ENCODE results near the gene MEGF6.

The MEGF6 gene

DNA sequence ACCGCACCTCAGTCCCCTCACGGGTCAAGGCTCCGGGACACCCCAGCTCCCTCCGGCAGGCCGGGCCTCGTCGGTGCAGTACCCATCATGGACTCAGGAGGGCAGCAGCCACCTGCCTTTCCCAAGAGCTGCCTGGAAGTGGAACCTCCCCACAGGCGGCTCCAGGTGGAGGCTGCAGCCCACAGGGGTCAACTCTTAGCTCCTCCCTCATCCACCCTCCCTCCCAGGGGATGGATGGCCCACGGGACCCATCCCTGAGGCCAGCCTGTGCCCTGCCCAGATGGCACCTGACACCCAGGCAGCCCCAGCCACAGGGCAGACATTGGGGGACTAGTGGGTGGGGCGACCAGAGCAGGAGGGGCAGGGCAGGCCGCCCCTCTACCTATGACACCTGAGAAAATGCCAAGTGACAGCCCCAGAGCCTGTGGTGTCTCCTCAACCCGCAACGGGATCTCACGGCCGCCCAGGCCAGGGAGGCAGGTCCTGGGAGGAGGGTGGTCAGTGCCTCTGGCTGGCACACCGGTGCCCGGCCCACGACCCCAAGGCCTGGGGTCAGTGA is 158.0 kb downstream of the MEGF6 start:
- DNase-seq: peak in 45 of 56 donors; percentile 22 to 82 (median 59)

DNA sequence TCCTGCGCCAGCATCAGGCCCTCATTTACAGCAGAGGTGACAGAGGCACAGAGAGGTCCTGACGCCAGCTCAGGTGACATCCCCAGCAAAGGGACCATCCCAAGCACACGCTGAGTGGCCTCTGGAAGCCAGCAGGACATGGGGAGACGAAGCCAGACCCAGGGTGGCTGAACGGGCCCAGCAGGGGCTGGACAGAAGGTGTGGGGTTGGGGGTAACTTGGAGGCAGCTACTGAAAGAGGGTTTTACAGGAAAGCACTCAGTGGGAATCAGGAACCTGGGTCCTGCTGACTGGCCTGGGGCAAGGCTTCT is 158.5 kb downstream of the MEGF6 start:
- DNase-seq: no peak

DNA sequence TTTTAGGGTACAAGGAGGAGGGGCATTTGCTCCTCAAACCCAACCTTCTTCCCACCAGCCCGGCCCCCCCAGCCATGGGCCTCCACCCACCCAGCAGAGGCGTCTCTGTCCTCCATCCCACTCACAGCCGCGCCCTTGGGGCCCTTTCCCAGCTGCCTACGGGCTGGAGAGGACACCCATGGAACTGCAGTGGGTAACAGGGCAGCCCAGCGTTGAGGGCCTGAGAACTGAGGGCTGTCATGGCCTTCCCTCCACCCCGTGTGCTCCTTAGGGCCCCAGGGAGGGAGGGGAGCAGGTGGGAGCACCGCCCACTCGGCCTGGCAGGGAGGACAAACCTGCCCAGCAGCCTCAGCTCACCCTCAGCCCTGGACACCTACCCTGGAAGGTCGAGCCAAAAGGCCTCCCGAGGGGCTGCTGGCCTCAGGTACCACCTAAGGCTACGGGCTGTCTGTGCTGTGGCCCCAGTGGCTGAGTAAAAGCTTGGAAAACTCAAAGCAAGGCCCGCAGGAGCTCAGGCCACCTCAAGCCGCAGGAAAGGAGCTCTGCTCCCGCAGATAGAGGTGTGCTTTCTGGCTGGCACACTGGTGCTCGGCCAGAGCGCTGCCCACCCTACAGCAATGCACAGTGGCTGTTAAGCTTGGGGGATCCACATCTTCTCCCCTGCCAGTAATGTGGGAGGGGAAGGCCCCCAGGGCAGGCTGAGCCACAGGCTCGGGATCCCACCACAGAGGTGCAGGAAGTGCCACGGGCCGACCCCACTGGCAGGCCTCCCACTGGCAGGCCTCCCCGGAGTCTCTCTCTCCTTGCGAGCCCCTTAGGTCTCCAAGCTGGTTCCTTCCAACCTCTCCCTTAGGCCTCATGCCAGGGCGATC is 159.1 kb downstream of the MEGF6 start:
- DNase-seq: no peak

GRCh38 chr1:3450983-3451382 is 160.3 kb downstream of the MEGF6 start:
- DNase-seq: no peak

GRCh38 chr1:3450202-3450863 is 161.0 kb downstream of the MEGF6 start:
- no peak for DNase-seq

DNA sequence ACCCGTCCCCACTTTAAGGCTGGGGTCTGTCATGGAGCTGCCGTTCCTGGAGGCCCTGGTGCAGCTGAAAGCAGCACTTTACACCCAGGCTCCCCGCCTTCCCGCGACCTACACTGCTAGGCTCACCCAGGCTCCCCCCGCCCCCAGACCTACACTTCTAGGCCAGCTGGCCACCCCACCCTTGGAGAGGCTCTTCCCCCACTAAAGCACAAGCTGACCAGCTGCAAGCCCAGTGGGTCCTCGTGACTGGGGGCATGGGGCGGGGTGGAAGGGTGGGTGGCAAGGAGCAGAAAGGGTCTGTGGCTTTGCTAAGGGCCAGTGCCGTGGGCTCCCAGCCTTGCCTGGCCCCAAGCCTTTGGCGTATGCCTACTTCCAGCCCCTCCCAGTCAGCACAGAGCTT is 166.6 kb downstream of the MEGF6 start:
- peak in 14 of 56 donors; percentile 12 to 57 (median 44) for DNase-seq

DNA sequence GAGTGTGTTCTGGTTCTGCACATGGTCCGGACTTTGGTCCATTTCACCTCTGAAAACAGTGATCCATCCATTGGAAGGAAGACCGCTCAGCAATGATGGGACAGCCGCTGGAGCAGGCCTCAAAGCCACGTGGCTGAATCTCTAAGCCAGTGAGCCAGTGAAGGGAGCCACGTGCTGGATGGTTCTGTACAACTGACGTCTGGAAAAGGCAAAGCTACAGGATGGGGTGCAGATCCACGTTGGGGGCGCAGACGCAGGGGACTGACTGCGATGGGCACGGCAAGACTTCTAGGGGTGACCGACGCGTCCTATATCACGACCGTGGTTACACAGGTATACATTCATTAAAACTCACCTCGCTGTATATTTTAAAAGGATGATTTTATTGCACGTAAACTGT is 167.0 kb downstream of the MEGF6 start:
- peak in 1 of 56 donors; percentile 36 for DNase-seq

DNA sequence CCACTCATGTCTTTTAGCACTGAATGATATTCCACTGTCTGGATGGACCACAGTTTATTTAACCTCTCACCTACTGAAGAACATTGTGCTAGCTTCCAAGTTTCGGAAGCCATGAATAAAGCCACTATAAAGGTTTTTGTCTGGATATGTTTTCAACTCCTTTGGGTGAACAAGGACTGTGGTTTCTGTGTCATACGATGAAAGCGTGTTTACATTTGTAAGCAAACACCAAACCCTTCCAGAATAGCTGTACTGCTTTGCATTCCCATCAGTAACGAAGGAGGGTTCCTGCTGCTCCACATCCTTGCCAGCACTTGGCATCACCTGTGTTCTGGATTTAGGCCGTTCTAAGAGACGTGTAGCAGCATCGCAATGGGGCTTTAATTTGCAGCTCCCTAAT is 167.5 kb downstream of the MEGF6 start:
- DNase-seq: peak in 6 of 56 donors; percentile 17 to 47 (median 35)

DNA sequence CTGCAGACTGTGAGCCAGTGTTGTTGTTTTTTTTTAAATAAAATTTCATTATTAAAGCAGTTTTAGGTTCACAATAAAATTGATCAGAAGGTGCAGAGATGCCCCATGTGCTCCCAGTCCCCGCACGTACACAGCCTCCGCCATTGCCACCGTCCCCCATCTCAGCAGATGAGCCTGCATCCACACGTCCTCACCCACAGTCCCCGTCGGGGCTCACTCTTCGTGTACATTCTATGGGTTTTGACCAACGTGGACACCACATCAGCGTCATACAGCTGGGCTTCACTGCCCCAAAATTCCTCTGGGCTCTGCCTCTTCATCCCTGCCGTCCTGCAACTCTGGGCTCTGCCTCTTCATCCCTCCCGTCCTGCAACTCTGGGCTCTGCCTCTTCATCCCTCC is 168.4 kb downstream of the MEGF6 start:
- DNase-seq: no peak

DNA sequence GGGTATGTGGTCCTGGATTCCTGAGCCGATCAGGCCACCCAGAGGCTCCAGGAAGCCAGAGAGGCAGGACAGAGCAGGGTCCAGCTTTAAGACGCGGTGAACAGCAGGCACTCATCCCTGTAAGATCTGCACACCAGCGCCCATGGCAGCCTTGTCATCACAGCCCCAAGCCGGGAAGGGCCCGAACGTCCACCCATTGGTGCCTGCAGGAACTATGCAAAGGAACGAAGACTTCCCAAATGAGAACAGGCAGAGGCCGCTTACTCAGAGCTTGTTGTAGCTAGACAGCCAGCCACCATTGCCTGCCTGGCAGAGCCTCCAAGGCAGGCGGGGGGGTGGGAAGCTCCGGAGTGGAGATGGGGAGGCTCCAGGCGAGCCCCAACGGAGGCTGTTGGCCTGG is 169.0 kb downstream of the MEGF6 start:
- DNase-seq: peak in 1 of 56 donors; percentile 45

- peak in 3 of 56 donors; percentile 22 to 45 (median 32) for DNase-seq
Observed at GRCh38 chr1:3441880-3442279, 169.4 kb downstream of the MEGF6 start.

GRCh38 chr1:3441410-3441847 is 169.9 kb downstream of the MEGF6 start:
- peak in 33 of 56 donors; percentile 21 to 76 (median 49) for DNase-seq

GRCh38 chr1:3440711-3441409 is 170.4 kb downstream of the MEGF6 start:
- DNase-seq: no peak

- DNase-seq: no peak
Observed at GRCh38 chr1:3440300-3440681, 171.0 kb downstream of the MEGF6 start.

Data from amygdala (tissue), 56 donors.